Neural cell (in vitro differentiated cells): ENCODE measurements around the gene FASTK. TPM values are rescaled to one million over a fixed set of nuclear protein-coding genes. Genes with fewer than 3 reads are reported as not detected.

Source experiments
- H2AFZ ChIP-seq: fragments of 200-600, 300-800 bp; sonication (generic), shearing (Covaris generic); 2 replicates; pipeline ENCODE4 v1.6.0; 2014; ENCODE audit warnings: low read depth, mild to moderate bottlenecking, antibody characterized with exemption, low read length, moderate library complexity
- H3F3A ChIP-seq: fragments of 200-600 bp; shearing (Covaris generic); 2 replicates; pipeline ENCODE4 v1.6.1; 2016; ENCODE audit warnings: mild to moderate bottlenecking, moderate library complexity, mixed read lengths, antibody characterized with exemption, low read length; ENCODE audit not compliant: insufficient read depth, poor library complexity, severe bottlenecking
- H3K27ac ChIP-seq: fragments of 200-600, 300-800 bp; sonication (generic), shearing (Covaris generic); 2 replicates; pipeline ENCODE4 v1.5.1; 2014; ENCODE audit warnings: mild to moderate bottlenecking, low read length, moderate library complexity
- H3K27me3 ChIP-seq: fragments of 300-800, 200-600 bp; sonication (generic), shearing (Covaris generic); 2 replicates; pipeline ENCODE4 v1.6.0; 2014; ENCODE audit warnings: mild to moderate bottlenecking, low read depth, low read length, moderate library complexity; ENCODE audit not compliant: insufficient read depth
- H3K36me3 ChIP-seq: fragments of 300-800, 200-600 bp; sonication (generic), shearing (Covaris generic); 2 replicates; pipeline ENCODE4 v1.5.1; 2014; ENCODE audit warnings: mild to moderate bottlenecking, antibody characterized with exemption, low read length, moderate library complexity; ENCODE audit not compliant: insufficient read depth
- H3K4me2 ChIP-seq: fragments of 300-800, 200-600 bp; sonication (generic), shearing (Covaris generic); 2 replicates; pipeline ENCODE4 v1.6.0; 2014; ENCODE audit warnings: mild to moderate bottlenecking, low read length
- H3K4me3 ChIP-seq: fragments of 300-800, 200-600 bp; sonication (generic), shearing (Covaris generic); 2 replicates; pipeline ENCODE4 v1.5.1; 2014; ENCODE audit warnings: mild to moderate bottlenecking, low read length, moderate library complexity
- H3K79me2 ChIP-seq: fragments of 200-600 bp; shearing (Covaris generic); replicated peaks from 2 replicates; pipeline ENCODE4 v1.6.0; 2014; ENCODE audit warnings: mild to moderate bottlenecking, low read length, moderate library complexity; ENCODE audit not compliant: insufficient read depth
- H3K9ac ChIP-seq: fragments of 300-800, 200-600 bp; sonication (generic), shearing (Covaris generic); 2 replicates; pipeline ENCODE4 v1.6.1; 2016; ENCODE audit warnings: mild to moderate bottlenecking, low read length, mixed read lengths
- H3K9me2 ChIP-seq: fragments of 200-600 bp; shearing (Covaris generic); 2 replicates; pipeline ENCODE4 v1.6.1; 2016; ENCODE audit warnings: mild to moderate bottlenecking, low read length, mixed read lengths; ENCODE audit not compliant: insufficient read depth
- H3K9me3 ChIP-seq: fragments of 200-600, 300-800 bp; sonication (generic), shearing (Covaris generic); 2 replicates; pipeline ENCODE4 v1.6.1; 2016; ENCODE audit warnings: mild to moderate bottlenecking, mixed run types, low read length, moderate library complexity, mixed read lengths
- H4K20me1 ChIP-seq: fragments of 200-600 bp; shearing (Covaris generic); 2 replicates; pipeline ENCODE4 v1.6.1; 2016; ENCODE audit warnings: mild to moderate bottlenecking, mixed run types; ENCODE audit not compliant: insufficient read depth
- CTCF ChIP-seq: fragments of 450-650 bp; IDR thresholded peaks from 2 replicates; pipeline ENCODE4 v1.5.1; 2014; ENCODE audit warnings: antibody characterized with exemption, mild to moderate bottlenecking, moderate library complexity; ENCODE audit not compliant: poor library complexity, severe bottlenecking
- EP300 ChIP-seq: fragments of 450-650 bp; conservative IDR thresholded peaks from 2 replicates; pipeline ENCODE4 v1.6.1; 2014; ENCODE audit warnings: antibody characterized with exemption, mild to moderate bottlenecking, moderate library complexity; ENCODE audit not compliant: poor library complexity, severe bottlenecking
- EZH2 ChIP-seq: fragments of 200-600, 300-800 bp; shearing (Covaris generic), sonication (generic); IDR thresholded peaks from 2 replicates; pipeline ENCODE4 v1.6.1; 2014; ENCODE audit warnings: antibody characterized with exemption, low read length, borderline replicate concordance, mild to moderate bottlenecking; ENCODE audit not compliant: insufficient read depth, poor library complexity, severe bottlenecking
- MXI1 ChIP-seq: fragments of 450-650 bp; conservative IDR thresholded peaks from 2 replicates; pipeline ENCODE4 v1.6.1; 2014; ENCODE audit warnings: antibody characterized with exemption, mild to moderate bottlenecking; ENCODE audit not compliant: poor library complexity, severe bottlenecking
- POLR2AphosphoS5 ChIP-seq: IDR thresholded peaks from 2 replicates; pipeline ENCODE4 v1.6.1; 2012
- RAD21 ChIP-seq: fragments of 450-650 bp; conservative IDR thresholded peaks from 2 replicates; pipeline ENCODE4 v1.6.1; 2014; ENCODE audit warnings: antibody characterized with exemption, mild to moderate bottlenecking, moderate library complexity
- REST ChIP-seq: IDR thresholded peaks from 2 replicates; pipeline ENCODE4 v1.6.1; 2012; ENCODE audit warnings: borderline replicate concordance
- SMC3 ChIP-seq: fragments of 450-650 bp; conservative IDR thresholded peaks from 2 replicates; pipeline ENCODE4 v1.6.1; 2014; ENCODE audit warnings: antibody characterized with exemption, mild to moderate bottlenecking, moderate library complexity; ENCODE audit not compliant: poor library complexity
- TAF1 ChIP-seq: IDR thresholded peaks from 2 replicates; pipeline ENCODE4 v1.6.1; 2012; ENCODE audit warnings: low read depth
- polyA plus RNA-seq: library from polyadenylated mRNA; depleted of rRNA; stranded (reverse); fragments of >200 nt; gene quantifications from 2 replicates; pipeline ENCODE4 v1.2.3, GENCODE V29; 2014

The FASTK gene
- polyA plus RNA-seq, 1 donor from 2014 or later = 147 TPM

GRCh38 chr7:151128144-151128543, 47.5 kb upstream of the FASTK start:
- TF ChIP-seq MXI1 = no peak
- no peak for TF ChIP-seq CTCF
- TF ChIP-seq TAF1 = no peak
- TF ChIP-seq SMC3 = no peak
- TF ChIP-seq POLR2AphosphoS5 = no peak
- TF ChIP-seq EZH2 = no peak
- TF ChIP-seq EP300 = no peak
- no peak for TF ChIP-seq RAD21
- no peak for TF ChIP-seq REST
- no peak overlapping the region for H3K27ac ChIP-seq
- H3K36me3 ChIP-seq = no peaks in the 10 kb centered on the region
- no peaks in the 10 kb centered on the region for H3K79me2 ChIP-seq
- no peak overlapping the region for H3K9ac ChIP-seq
- no peaks in the 10 kb centered on the region for H3K9me3 ChIP-seq
- peaks cover 13% of the 10 kb centered on the region for H4K20me1 ChIP-seq
- H3K4me2 ChIP-seq = no peak overlapping the region
- no peaks in the 10 kb centered on the region for H3K27me3 ChIP-seq
- H3K4me3 ChIP-seq = no peak overlapping the region
- no peaks in the 10 kb centered on the region for H3K9me2 ChIP-seq
- no peak overlapping the region for H2AFZ ChIP-seq
- H3F3A ChIP-seq = peaks cover 4% of the 10 kb centered on the region

- Histone ChIP-seq H3K36me3 (no peaks in the 10 kb centered on the region), H3K79me2 (no peaks in the 10 kb centered on the region), H3K4me2 (no peak overlapping the region), H3K4me3 (peak overlapping the region; percentile 54), H3F3A (peaks cover 4% of the 10 kb centered on the region), H4K20me1 (peaks cover 13% of the 10 kb centered on the region), H3K9me3 (no peaks in the 10 kb centered on the region), H3K27me3 (no peaks in the 10 kb centered on the region), H3K27ac (no peak overlapping the region), H3K9me2 (no peaks in the 10 kb centered on the region), H3K9ac (no peak overlapping the region), H2AFZ (no peak overlapping the region)
- TF ChIP-seq TAF1 (no peak), CTCF (no peak), SMC3 (no peak), POLR2AphosphoS5 (no peak)
Measured at GRCh38 chr7:151126491-151127137, 46.0 kb upstream of the FASTK start.
